Kidney capillary endothelial cell (primary cell): ENCODE data around the gene CHD2.

Source experiments
- DNase-seq: peaks from one replicate; pipeline ENCODE4 v3.0.0-alpha.2; 2018; ENCODE audit warnings: low spot score

CHD2 gene

GRCh38 chr15:93068581-93069199 is 168.6 kb downstream of the CHD2 start:
- no peak for DNase-seq

DNA sequence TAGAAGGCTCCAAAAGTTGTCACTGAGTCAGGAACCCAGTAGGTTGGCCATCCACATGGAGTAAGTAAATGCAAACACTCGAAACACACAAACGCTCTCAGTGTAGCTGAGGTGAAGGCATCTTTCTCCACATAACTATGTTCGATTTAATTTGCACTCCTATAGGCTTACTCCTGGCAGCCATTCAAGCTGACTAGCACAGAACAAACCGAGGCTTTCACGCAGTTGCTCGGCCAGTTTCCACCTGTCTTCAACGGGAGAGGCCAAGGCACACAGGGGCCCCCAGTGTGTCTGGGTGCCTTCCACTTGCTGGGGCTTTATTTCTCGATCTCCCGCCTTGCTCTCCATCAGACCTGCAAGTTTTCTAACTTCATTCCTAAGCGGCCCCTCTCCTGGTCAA is 170.0 kb downstream of the CHD2 start:
- no peak for DNase-seq

GRCh38 chr15:93070551-93071296 is 170.6 kb downstream of the CHD2 start:
- DNase-seq, result no peak

GRCh38 chr15:93071469-93071936 is 171.4 kb downstream of the CHD2 start:
- DNase-seq, result no peak

- no peak for DNase-seq
Measured at GRCh38 chr15:93072011-93072410, 171.9 kb downstream of the CHD2 start.

- no peak for DNase-seq
Measured at GRCh38 chr15:93072411-93073394, 172.6 kb downstream of the CHD2 start.

GRCh38 chr15:93073465-93073952 is 173.4 kb downstream of the CHD2 start:
- no peak for DNase-seq

- DNase-seq, result no peak
Measured at GRCh38 chr15:93074599-93074998, 174.5 kb downstream of the CHD2 start.

DNA sequence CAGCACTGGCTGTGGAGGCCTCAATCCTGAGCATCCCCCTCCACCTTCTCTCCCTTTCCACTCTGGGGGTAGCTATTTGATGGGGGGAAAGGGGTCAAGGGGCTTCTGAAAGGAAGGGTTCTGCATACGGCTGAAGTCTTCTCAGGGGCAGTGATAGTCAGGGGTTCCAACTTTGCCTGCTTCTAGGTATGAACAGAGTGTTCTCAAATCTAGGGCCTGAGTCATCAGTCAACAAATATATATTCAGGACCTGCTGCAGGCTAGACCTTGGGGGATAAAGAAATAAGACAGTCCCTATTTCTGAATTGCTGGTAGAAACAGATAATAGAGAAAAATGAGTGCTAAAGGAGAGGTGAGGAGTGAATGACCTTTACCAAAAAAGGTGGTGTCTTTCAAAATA is 176.1 kb downstream of the CHD2 start:
- DNase-seq, result no peak

DNA sequence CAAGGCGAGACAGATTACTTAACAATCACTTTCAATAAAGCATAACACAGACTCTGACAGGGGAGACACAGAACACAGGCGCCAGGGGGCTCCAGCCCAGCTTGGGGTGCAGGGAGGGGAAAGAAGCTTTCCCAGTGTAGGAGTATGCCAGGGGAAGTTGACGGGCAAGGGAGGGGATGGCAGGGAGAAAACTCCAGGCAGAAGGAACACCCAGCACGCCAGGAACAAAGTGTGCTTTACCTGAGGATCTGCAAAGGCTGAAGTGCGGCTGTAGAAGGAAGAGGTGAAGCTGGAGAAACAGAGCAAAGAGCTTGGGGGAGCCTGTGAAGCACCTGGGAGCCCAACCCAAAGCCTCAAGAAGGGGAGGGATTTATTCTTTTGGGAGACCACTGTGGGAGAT is 176.8 kb downstream of the CHD2 start:
- no peak for DNase-seq
